ENCODE results near the gene JOSD2. TPM values are rescaled to one million over a fixed set of nuclear protein-coding genes. Genes with fewer than 3 reads are reported as not detected.

The JOSD2 gene
- total RNA-seq, 1 donor = 22.9 TPM

GRCh38 chr19:50481351-50482149, 29.4 kb downstream of the JOSD2 start:
- no peak for TF ChIP-seq CTCF (IDR thresholded peaks at IDR 0.05; ENCODE audit: insufficient read depth, low read depth, low read length)
- no peak for DNase-seq (ENCODE audit: low read depth)
- no peak overlapping the region for H3K4me3 ChIP-seq (ENCODE audit: low read depth, low read length)

- no peak for DNase-seq (ENCODE audit: low read depth)
- no peak overlapping the region for H3K4me3 ChIP-seq (ENCODE audit: low read depth, low read length)
- TF ChIP-seq CTCF (IDR thresholded peaks at IDR 0.05; ENCODE audit: insufficient read depth, low read depth, low read length) = no peak
Measured at GRCh38 chr19:50480281-50481111, 30.5 kb downstream of the JOSD2 start.

GRCh38 chr19:50479761-50480251, 31.2 kb downstream of the JOSD2 start:
- no peak overlapping the region for H3K4me3 ChIP-seq (ENCODE audit: low read depth, low read length)
- TF ChIP-seq CTCF (IDR thresholded peaks at IDR 0.05; ENCODE audit: insufficient read depth, low read depth, low read length) = no peak
- no peak for DNase-seq (ENCODE audit: low read depth)

GRCh38 chr19:50478901-50479715, 31.9 kb downstream of the JOSD2 start:
- peak; percentile 62 for TF ChIP-seq CTCF (IDR thresholded peaks at IDR 0.05; ENCODE audit: insufficient read depth, low read depth, low read length)
- no peak overlapping the region for H3K4me3 ChIP-seq (ENCODE audit: low read depth, low read length)
- peak; percentile 42 for DNase-seq (ENCODE audit: low read depth)

- DNase-seq (ENCODE audit: low read depth) = no peak
- no peak overlapping the region for H3K4me3 ChIP-seq (ENCODE audit: low read depth, low read length)
- TF ChIP-seq CTCF (IDR thresholded peaks at IDR 0.05; ENCODE audit: insufficient read depth, low read depth, low read length) = no peak
Measured at GRCh38 chr19:50477751-50478515, 33.1 kb downstream of the JOSD2 start.

- no peak for TF ChIP-seq CTCF (IDR thresholded peaks at IDR 0.05; ENCODE audit: insufficient read depth, low read depth, low read length)
- peak overlapping the region; percentile 95 for H3K4me3 ChIP-seq (ENCODE audit: low read depth, low read length)
- DNase-seq (ENCODE audit: low read depth) = no peak
Measured at GRCh38 chr19:50476907-50477238, 34.1 kb downstream of the JOSD2 start.
